Epithelial cell of proximal tubule (primary cell): ENCODE data around the gene INTS11. TPM values are rescaled to one million over a fixed set of nuclear protein-coding genes. Genes with fewer than 3 reads are reported as not detected.

ENCODE experiments used
- DNase-seq: peaks from one replicate; pipeline ENCODE4 v3.0.0-alpha.2; 2011; ENCODE audit warnings: low read depth
- H3K4me3 ChIP-seq: 2 replicates; pipeline ENCODE4 v1.5.1; 2011; ENCODE audit warnings: low read depth, mild to moderate bottlenecking, low read length
- CTCF ChIP-seq: conservative IDR thresholded peaks from 2 replicates; pipeline ENCODE4 v1.5.1; 2012; ENCODE audit warnings: low read depth, mild to moderate bottlenecking, low read length
- total RNA-seq: library from RNA; depleted of rRNA; stranded (reverse); fragments of >200 nt; gene quantifications from 2 replicates; pipeline ENCODE4 v1.2.3, GENCODE V29; 2015

INTS11 gene
- total RNA-seq, 1 donor from 2014 or later: 58.7 TPM

DNA sequence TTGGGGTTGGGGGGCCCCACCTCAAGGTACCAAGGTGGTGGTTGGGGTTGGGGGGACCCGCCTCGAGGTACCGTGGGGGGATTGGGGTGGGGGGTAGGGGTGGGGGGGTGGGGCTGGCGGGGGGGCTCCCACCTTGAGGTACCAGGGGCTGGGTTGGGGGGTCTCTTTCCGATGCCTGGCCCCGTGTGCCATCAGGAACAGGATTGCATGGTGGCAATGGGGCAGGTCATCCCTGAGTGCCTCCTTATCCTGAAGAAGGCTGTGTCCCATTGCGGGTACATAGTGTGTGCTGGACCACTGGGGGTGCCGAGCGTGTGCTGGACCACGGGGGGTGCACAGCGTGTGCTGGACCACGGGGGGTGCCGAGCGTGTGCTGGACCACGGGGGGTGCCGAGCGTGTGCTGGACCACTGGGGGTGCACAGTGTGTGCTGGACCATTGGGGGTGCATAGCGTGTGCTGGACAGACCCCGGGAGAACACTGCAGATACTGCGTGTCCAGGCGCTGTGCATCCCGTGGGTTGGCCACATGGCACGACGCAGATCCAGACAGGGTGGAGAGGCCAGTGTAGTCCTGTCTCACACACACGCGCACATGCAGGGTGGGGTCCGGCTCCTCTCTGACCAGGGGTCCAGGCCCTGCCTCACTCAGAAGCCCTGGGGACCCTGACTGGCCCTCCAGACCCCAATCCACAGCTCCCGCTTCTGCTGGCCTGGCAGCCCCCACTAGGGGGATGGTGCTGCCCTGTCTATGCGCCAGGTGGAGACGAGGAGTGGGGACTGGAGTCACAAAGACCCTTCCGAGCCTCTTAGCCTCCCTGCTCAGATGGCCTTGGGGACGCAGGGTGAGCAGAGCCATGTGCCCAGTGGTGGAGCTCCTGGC is 40.0 kb downstream of the INTS11 start:
- no peak for TF ChIP-seq CTCF
- H3K4me3 ChIP-seq: no peak overlapping the region
- DNase-seq: no peak

- TF ChIP-seq CTCF: no peak
- DNase-seq: no peak
- no peak overlapping the region for H3K4me3 ChIP-seq
These were observed 40.6 kb downstream of the INTS11 start for GRCh38 chr1:1283821-1284220.

DNA sequence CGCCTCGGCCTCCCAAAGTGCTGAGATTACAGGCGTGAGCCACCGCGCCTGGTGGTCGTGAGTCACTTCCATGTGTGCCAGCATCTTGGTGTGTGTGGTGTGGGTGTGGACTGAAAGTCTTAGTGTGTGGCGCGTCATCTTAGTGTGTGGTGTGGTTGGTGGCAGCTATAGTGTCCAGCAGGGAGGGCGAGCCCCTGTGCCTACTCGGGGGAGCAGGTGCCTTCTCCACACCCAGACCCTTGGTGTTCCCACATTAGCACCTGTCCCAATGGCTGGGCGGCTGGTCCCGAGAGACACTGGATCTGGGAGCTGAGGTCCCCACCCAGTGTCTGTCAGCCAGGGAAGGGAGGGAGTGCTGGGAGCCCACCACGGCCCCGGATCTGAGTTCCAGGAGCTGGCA is 41.5 kb downstream of the INTS11 start:
- no peak for TF ChIP-seq CTCF

GRCh38 chr1:1281533-1282321 is 42.7 kb downstream of the INTS11 start:
- no peak for DNase-seq
- no peak for TF ChIP-seq CTCF
- no peak overlapping the region for H3K4me3 ChIP-seq

More for the DNA sequence above, 41.5 kb downstream of the INTS11 start:
- H3K4me3 ChIP-seq: no peak overlapping the region
- no peak for DNase-seq

GRCh38 chr1:1280782-1281481 is 43.5 kb downstream of the INTS11 start:
- no peak for TF ChIP-seq CTCF
- no peak for DNase-seq
- no peak overlapping the region for H3K4me3 ChIP-seq

DNA sequence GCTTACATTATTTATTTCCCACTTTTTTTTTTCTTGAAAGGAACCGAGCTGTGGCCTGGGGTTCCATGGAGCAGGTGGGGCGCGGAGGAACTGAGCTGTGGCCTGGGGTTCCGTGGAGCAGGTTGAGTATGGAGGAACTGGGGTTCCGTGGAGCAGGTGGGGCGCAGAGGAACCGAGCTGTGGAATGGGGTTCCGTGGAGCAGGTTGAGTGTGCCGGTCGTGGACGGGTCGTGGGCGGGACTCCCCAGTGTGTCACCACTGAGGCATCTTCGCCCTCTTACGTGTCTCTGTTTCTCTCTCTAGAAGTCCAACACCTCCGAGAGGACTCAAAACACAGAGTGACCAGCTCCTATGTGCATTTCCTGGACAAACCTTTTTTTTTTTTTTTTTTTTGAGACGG is 45.4 kb downstream of the INTS11 start:
- no peak for TF ChIP-seq CTCF
- no peak for DNase-seq
- no peak overlapping the region for H3K4me3 ChIP-seq
